Ishikawa (cell line): ENCODE measurements around the gene NLRC5.

Source experiments
- CREB1 ChIP-seq: IDR thresholded peaks from 2 replicates; pipeline ENCODE4 v1.6.1; 2012; ENCODE audit warnings: low read depth
- EP300 ChIP-seq: IDR thresholded peaks from 2 replicates; pipeline ENCODE4 v1.6.1; 2012; ENCODE audit warnings: borderline replicate concordance
- MAX ChIP-seq: IDR thresholded peaks from 2 replicates; pipeline ENCODE4 v1.6.1; 2012
- RAD21 ChIP-seq: IDR thresholded peaks from 2 replicates; pipeline ENCODE4 v1.6.1; 2012; ENCODE audit warnings: low read depth
- REST ChIP-seq: IDR thresholded peaks from 2 replicates; pipeline ENCODE4 v1.6.1; 2012; ENCODE audit warnings: low read depth, mild to moderate bottlenecking
- TAF1 ChIP-seq: IDR thresholded peaks from 2 replicates; pipeline ENCODE4 v1.6.1; 2012; ENCODE audit warnings: low read depth, mild to moderate bottlenecking
- TEAD4 ChIP-seq: IDR thresholded peaks from 2 replicates; pipeline ENCODE4 v1.6.1; 2012
- YY1 ChIP-seq: IDR thresholded peaks from 2 replicates; pipeline ENCODE4 v1.6.1; 2012; ENCODE audit warnings: low read depth

GRCh38 chr16:57007530-57007929, 18.2 kb downstream of the NLRC5 start:
- TF ChIP-seq EP300 (no peak), CREB1 (no peak), YY1 (no peak), RAD21 (no peak), TAF1 (no peak), MAX (no peak), REST (no peak), TEAD4 (no peak)
